Gastroesophageal sphincter (tissue), 4 donors: ENCODE data around the gene ISG15. TPM values are rescaled to one million over a fixed set of nuclear protein-coding genes. Genes with fewer than 3 reads are reported as not detected.

Source experiments
- ATAC-seq: fragments of 150-250 bp; one replicate; pipeline ENCODE4 v1.9.1; 2016; ENCODE audit warnings: mild to moderate bottlenecking, moderate library complexity
- H3K27ac ChIP-seq, 4 donors: fragments of 200-600 bp; sonication (generic) in 3 of 4; 1 replicate in 3 of 4; 2 replicates in 1 of 4; pipeline ENCODE4 v1.5.1; 2016 to 2019
- H3K27me3 ChIP-seq: fragments of 200-600 bp; sonication (generic); one replicate; pipeline ENCODE4 v1.5.1; 2019
- H3K36me3 ChIP-seq, 2 donors: fragments of 200-600 bp; sonication (generic); one replicate each; pipeline ENCODE4 v1.5.1; 2019; ENCODE audit warnings: control low read depth in 1 of 2
- H3K4me1 ChIP-seq, 3 donors: fragments of 200-600 bp; sonication (generic); 1 replicate in 2 of 3; 2 replicates in 1 of 3; pipeline ENCODE4 v1.5.1; 2016 to 2019; ENCODE audit warnings: control low read depth in 2 of 3
- H3K4me3 ChIP-seq, 2 donors: fragments of 200-600 bp; sonication (generic); one replicate each; pipeline ENCODE4 v1.5.1; 2019; ENCODE audit warnings: mild to moderate bottlenecking in 1 of 2, moderate library complexity in 1 of 2
- H3K9me3 ChIP-seq, 3 donors: fragments of 200-600 bp; sonication (generic); one replicate each; pipeline ENCODE4 v1.5.1; 2017 to 2019; ENCODE audit warnings: control low read depth in 2 of 3
- EP300 ChIP-seq: sonication (generic); formaldehyde crosslinking; IDR thresholded peaks from one replicate; pipeline ENCODE4 v1.6.1; 2017; ENCODE audit warnings: antibody characterized with exemption, mild to moderate bottlenecking
- POLR2A ChIP-seq, 2 donors: fragments of 450-650 bp; IDR thresholded peaks; one replicate each; pipeline ENCODE4 v1.6.1; 2017; ENCODE audit warnings: antibody characterized with exemption in 2 of 2, mild to moderate bottlenecking in 2 of 2, moderate library complexity in 1 of 2
- POLR2AphosphoS5 ChIP-seq: sonication (generic); formaldehyde crosslinking; IDR thresholded peaks from one replicate; pipeline ENCODE4 v1.6.1; 2017; ENCODE audit warnings: antibody characterized with exemption
- WGBS, 2 donors: methylation state at CpG; one replicate each; pipeline ENCODE4 v1.1.5; 2018; ENCODE audit warnings: low coverage in 1 of 2; 5-methylcytosine and 5-hydroxymethylcytosine counted together
- small RNA-seq, 4 donors: library from RNA; depleted of rRNA; stranded (forward); fragments of <200 nt; gene quantifications; one replicate each; pipeline ENCODE3, GENCODE V24; 2016
- total RNA-seq, 4 donors: library from RNA; depleted of rRNA; stranded (reverse); fragments of >200 nt; gene quantifications; one replicate each; pipeline ENCODE4 v1.1.0, GENCODE V29; 2016
- TF ChIP-seq, protein P1 (sequence below), 4 experiments: fragments of 200-600 bp in 2 of 4; fragments of 450-650 bp in 2 of 4; sonication (generic) in 1 of 4; IDR thresholded peaks; one replicate each; pipeline ENCODE4 v1.5.1; 2017 to 2019; ENCODE audit warnings: antibody characterized with exemption in 4 of 4, mild to moderate bottlenecking in 2 of 4, moderate library complexity in 2 of 4

The ISG15 gene
- total RNA-seq, 4 donors from 2014 or later: 26.9 to 56.2 (median 45.9) TPM

DNA sequence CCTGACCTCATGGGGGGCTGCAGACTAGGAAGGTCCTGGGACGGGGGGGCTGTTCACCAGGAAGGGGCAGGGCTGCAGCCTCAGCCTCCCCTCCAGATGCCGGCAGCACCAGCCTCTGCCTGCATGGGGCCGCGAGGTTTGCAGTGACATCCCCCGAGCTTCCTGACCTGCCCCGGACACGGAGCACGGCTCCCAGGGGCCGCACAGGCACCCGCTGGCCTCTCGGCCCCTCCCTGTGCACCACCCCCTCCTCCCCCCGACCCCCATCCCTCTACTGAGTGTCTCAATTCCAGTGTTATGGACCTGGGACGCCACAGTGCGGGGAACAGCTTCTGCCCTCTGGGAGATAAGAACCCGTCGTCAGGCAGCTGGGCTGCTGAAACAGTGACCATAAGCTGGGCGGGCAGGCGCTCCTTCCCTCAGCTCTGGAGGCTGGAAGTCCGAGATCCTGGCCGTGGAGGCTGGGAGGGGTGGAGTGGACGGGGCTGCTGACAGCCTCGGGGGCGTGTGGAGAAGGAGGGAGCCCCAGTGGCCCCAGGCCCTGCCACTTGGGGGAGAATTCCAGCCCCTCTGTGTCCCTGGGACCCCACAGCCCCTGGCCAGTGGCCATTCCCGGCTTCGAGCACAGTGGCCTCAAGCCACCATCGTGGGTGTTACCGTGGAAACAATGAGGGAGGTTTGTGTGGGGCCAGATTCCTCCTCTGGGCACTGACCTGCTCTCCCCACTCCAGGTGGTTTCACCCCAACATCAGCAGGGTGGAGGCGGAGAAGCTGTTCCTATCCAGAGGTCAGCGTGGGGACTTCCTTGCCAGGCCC, 49.3 kb downstream of the ISG15 start:
- H3K36me3 ChIP-seq: no peaks in the 10 kb centered on the region
- ATAC-seq: no peak
- peaks cover 88% of the 10 kb centered on the region for H3K27me3 ChIP-seq
- H3K27ac ChIP-seq: no peak overlapping the region
- H3K4me1 ChIP-seq: peaks cover 0 to 46% (median 15%) of the 10 kb centered on the region in 3 donors
- TF ChIP-seq EP300: no peak
- no peak for TF ChIP-seq POLR2A (IDR thresholded peaks at IDR 0.05)
- TF ChIP-seq POLR2AphosphoS5: no peak
- TF ChIP-seq, protein P1, sequence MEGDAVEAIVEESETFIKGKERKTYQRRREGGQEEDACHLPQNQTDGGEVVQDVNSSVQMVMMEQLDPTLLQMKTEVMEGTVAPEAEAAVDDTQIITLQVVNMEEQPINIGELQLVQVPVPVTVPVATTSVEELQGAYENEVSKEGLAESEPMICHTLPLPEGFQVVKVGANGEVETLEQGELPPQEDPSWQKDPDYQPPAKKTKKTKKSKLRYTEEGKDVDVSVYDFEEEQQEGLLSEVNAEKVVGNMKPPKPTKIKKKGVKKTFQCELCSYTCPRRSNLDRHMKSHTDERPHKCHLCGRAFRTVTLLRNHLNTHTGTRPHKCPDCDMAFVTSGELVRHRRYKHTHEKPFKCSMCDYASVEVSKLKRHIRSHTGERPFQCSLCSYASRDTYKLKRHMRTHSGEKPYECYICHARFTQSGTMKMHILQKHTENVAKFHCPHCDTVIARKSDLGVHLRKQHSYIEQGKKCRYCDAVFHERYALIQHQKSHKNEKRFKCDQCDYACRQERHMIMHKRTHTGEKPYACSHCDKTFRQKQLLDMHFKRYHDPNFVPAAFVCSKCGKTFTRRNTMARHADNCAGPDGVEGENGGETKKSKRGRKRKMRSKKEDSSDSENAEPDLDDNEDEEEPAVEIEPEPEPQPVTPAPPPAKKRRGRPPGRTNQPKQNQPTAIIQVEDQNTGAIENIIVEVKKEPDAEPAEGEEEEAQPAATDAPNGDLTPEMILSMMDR (IDR thresholded peaks at IDR 0.05): no peak
- no peaks in the 10 kb centered on the region for H3K9me3 ChIP-seq
- H3K4me3 ChIP-seq: no peak overlapping the region
- WGBS, 2 donors: 60% methylated on average over 1 of the region's 29 CpGs; no CpG with 5 or more reads in 1 of the 2 donors

DNA sequence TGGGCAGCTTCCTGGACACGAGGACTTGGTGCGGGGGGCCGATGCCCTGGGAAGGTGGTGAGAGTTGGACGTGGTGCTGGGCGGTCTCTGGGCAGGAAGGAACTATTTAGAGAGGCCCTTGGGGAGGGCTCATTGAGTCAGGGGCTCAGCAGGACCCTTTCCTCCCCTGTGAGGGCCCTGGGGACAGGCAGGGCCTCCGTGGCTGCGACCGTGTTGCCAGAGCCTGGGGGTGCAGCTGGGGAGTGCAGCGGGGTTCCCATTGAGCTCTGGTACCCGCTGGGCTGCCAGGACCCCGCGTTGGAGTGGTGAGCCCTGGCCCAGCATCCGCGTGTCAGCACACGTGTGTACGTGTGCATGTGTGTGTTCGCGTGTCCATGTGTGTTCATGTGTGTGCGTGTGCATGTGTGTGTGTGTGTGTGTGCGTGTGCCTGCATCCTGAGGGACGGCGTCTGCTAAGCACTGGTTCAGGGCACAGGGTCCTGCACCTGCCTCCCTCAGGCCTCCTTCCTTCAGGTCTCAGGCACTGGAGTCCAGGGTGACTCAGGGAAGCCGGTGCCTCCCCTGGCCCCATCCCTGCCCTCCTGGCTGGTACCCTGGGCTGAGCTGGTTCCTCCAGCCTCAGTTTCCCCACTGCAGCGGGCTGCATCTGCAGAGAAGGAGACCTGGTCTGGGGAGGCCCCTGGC, 50.1 kb downstream of the ISG15 start:
- H3K36me3 ChIP-seq: no peaks in the 10 kb centered on the region
- H3K9me3 ChIP-seq: no peaks in the 10 kb centered on the region
- peaks cover 0 to 46% (median 18%) of the 10 kb centered on the region in 3 donors for H3K4me1 ChIP-seq
- no peak overlapping the region for H3K4me3 ChIP-seq
- H3K27ac ChIP-seq: no peak overlapping the region
- no peak for ATAC-seq
- H3K27me3 ChIP-seq: peaks cover 88% of the 10 kb centered on the region
- WGBS, 2 donors: 67% methylated on average over 3 of the region's 24 CpGs; no CpG with 5 or more reads in 1 of the 2 donors
- TF ChIP-seq EP300 (no peak), POLR2A (IDR thresholded peaks at IDR 0.05) (no peak), POLR2AphosphoS5 (no peak)
- TF ChIP-seq, protein P1 (IDR thresholded peaks at IDR 0.05): no peak

Small RNA genes lying within 50 kb of the gene (small RNA-seq; reads per million reads assigned to genes)
- 0 reads per million in 4 donors for gene AL645608.3

Other genes with a start within 250 kb of the ISG15 start
- gene SAMD11, start 89.6 kb upstream of the ISG15 start, total RNA-seq: 10 to 100 TPM; 14.2 to 21.2 (median 17.4) TPM
- gene NOC2L, start 54.2 kb upstream of the ISG15 start, total RNA-seq: 10 to 100 TPM; 36.3 to 54.1 (median 45.2) TPM
- gene KLHL17, start 52.9 kb upstream of the ISG15 start, total RNA-seq: 10 to 100 TPM in 2 of 4 donors, 1 to 10 TPM in 2; 3.6 to 12.0 (median 10.1) TPM
- 1 to 10 TPM in 1 of 4 donors, under 1 TPM in 1, not detected in 2; 0.62 to 2.3 TPM for gene PLEKHN1, start 47.0 kb upstream of the ISG15 start, total RNA-seq
- gene PERM1, start 31.4 kb upstream of the ISG15 start, total RNA-seq: 1 to 10 TPM in 2 of 4 donors, under 1 TPM in 1, not detected in 1; 0.39 to 1.9 (median 1.4) TPM
- 10 to 100 TPM; 33.6 to 77.6 (median 48.4) TPM for gene HES4, start 13.4 kb upstream of the ISG15 start, total RNA-seq
- 10 to 100 TPM; 18.0 to 33.6 (median 23.5) TPM for gene AGRN, start 6.6 kb downstream of the ISG15 start, total RNA-seq
- gene RNF223, start 60.8 kb downstream of the ISG15 start, total RNA-seq: 1 to 10 TPM in 1 of 4 donors, not detected in 3; 1.1 TPM
- 10 to 100 TPM in 2 of 4 donors, 1 to 10 TPM in 2; 6.3 to 15.3 (median 9.9) TPM for gene C1orf159, start 102.6 kb downstream of the ISG15 start, total RNA-seq
- gene TTLL10, start 160.4 kb downstream of the ISG15 start, total RNA-seq: under 1 TPM in 1 of 4 donors, not detected in 3; 0.23 TPM
- gene TNFRSF18, start 193.1 kb downstream of the ISG15 start, total RNA-seq: 1 to 10 TPM in 1 of 4 donors, under 1 TPM in 1, not detected in 2; 0.35 to 2.2 TPM
- gene TNFRSF4, start 200.7 kb downstream of the ISG15 start, total RNA-seq: 1 to 10 TPM in 3 of 4 donors, under 1 TPM in 1; 0.93 to 1.6 (median 1.3) TPM
- 100 to 1,000 TPM in 2 of 4 donors, 10 to 100 TPM in 2; 84.2 to 115 (median 93.9) TPM for gene SDF4, start 218.5 kb downstream of the ISG15 start, total RNA-seq
- 10 to 100 TPM; 12.3 to 24.1 (median 15.0) TPM for gene B3GALT6, start 218.7 kb downstream of the ISG15 start, total RNA-seq
- 1 to 10 TPM in 3 of 4 donors, under 1 TPM in 1; 0.96 to 2.8 (median 1.7) TPM for gene C1QTNF12, start 233.2 kb downstream of the ISG15 start, total RNA-seq